SK-N-SH treated with all-trans-retinoic acid at 6 μM for 48 hours (cell line): ENCODE measurements around the gene OAS2.

Experiments used
- ATAC-seq: fragments of 200-7000 bp; cut with Tn5 transposase; 3 replicates; pipeline ENCODE4 v1.9.1; 2020; ENCODE audit warnings: mild to moderate bottlenecking, moderate library complexity
- ARNTL ChIP-seq: fragments of 450-650 bp; formaldehyde crosslinking; IDR thresholded peaks from 2 replicates; pipeline ENCODE4 v1.5.0; 2020; ENCODE audit warnings: low read depth, mild to moderate bottlenecking, moderate library complexity, borderline replicate concordance
- BACH2 ChIP-seq: fragments of 250-450 bp; sonication (Bioruptor Pico); IDR thresholded peaks from 2 replicates; pipeline ENCODE4 v1.9.0; 2021; ENCODE audit warnings: mild to moderate bottlenecking, borderline replicate concordance
- CSDC2 ChIP-seq: fragments of 250-450 bp; sonication (Bioruptor Pico); IDR thresholded peaks from 2 replicates; pipeline ENCODE4 v1.5.0; 2020; ENCODE audit warnings: mild to moderate bottlenecking, moderate library complexity
- ESRRG ChIP-seq: fragments of 250-450 bp; sonication (Bioruptor Pico); IDR thresholded peaks from 2 replicates; pipeline ENCODE4 v1.6.1; 2021; ENCODE audit warnings: mild to moderate bottlenecking
- GLIS3 ChIP-seq: fragments of 250-450 bp; sonication (Bioruptor Pico); IDR thresholded peaks from 2 replicates; pipeline ENCODE4 v1.5.0; 2020; ENCODE audit warnings: mild to moderate bottlenecking, moderate library complexity
- ISL1 ChIP-seq: fragments of 250-450 bp; sonication (Bioruptor Pico); IDR thresholded peaks from 2 replicates; pipeline ENCODE4 v2.1.2; 2022; ENCODE audit warnings: mild to moderate bottlenecking, moderate library complexity
- OSR1 ChIP-seq: fragments of 250-450 bp; sonication (Bioruptor Pico); IDR thresholded peaks from 2 replicates; pipeline ENCODE4 v1.8.0; 2022; ENCODE audit warnings: moderate library complexity, mild to moderate bottlenecking, inconsistent platforms
- PPARA ChIP-seq: fragments of 250-450 bp; sonication (Bioruptor Pico); IDR thresholded peaks from 2 replicates; pipeline ENCODE4 v1.5.0; 2020; ENCODE audit warnings: mild to moderate bottlenecking, borderline replicate concordance
- RARB ChIP-seq: fragments of 250-450 bp; sonication (Bioruptor Pico); IDR thresholded peaks from 2 replicates; pipeline ENCODE4 v1.8.0; 2021; ENCODE audit warnings: mild to moderate bottlenecking, moderate library complexity
- TCF4 ChIP-seq: fragments of 250-450 bp; sonication (Bioruptor Pico); IDR thresholded peaks from 2 replicates; pipeline ENCODE4 v1.8.0; 2021; ENCODE audit warnings: mild to moderate bottlenecking, moderate library complexity, borderline replicate concordance
- ZC3H10 ChIP-seq: fragments of 250-450 bp; sonication (Bioruptor Pico); IDR thresholded peaks from 2 replicates; pipeline ENCODE4 v1.5.1; 2021; ENCODE audit warnings: mild to moderate bottlenecking, moderate library complexity
- ZFP30 ChIP-seq: fragments of 450-650 bp; formaldehyde crosslinking; IDR thresholded peaks from 2 replicates; pipeline ENCODE4 v1.5.0; 2022; ENCODE audit warnings: mild to moderate bottlenecking, moderate library complexity
- ZNF565 ChIP-seq: fragments of 450-650 bp; formaldehyde crosslinking; conservative IDR thresholded peaks from 2 replicates; pipeline ENCODE4 v1.5.0; 2020; ENCODE audit warnings: low read depth, mild to moderate bottlenecking, moderate library complexity
- ZNF70 ChIP-seq: fragments of 450-650 bp; formaldehyde crosslinking; IDR thresholded peaks from 2 replicates; pipeline ENCODE4 v1.5.0; 2020; ENCODE audit warnings: mild to moderate bottlenecking, moderate library complexity
- ZNF8 ChIP-seq: fragments of 450-650 bp; formaldehyde crosslinking; IDR thresholded peaks from 2 replicates; pipeline ENCODE4 v1.5.0; 2020; ENCODE audit warnings: mild to moderate bottlenecking, moderate library complexity
- TF ChIP-seq, protein P1 (sequence below): fragments of 250-450 bp; sonication (Bioruptor Pico); IDR thresholded peaks from 2 replicates; pipeline ENCODE4 v1.5.0; 2020; ENCODE audit warnings: mild to moderate bottlenecking, moderate library complexity
- TF ChIP-seq, protein P2 (sequence below): fragments of 250-450 bp; sonication (Bioruptor Pico); IDR thresholded peaks from 2 replicates; pipeline ENCODE4 v1.5.1; 2020; ENCODE audit warnings: low read depth, mild to moderate bottlenecking, moderate library complexity
- TF ChIP-seq, protein P3 (sequence below): fragments of 250-450 bp; sonication (Bioruptor Pico); IDR thresholded peaks from 2 replicates; pipeline ENCODE4 v1.8.0; 2020; ENCODE audit warnings: mild to moderate bottlenecking, moderate library complexity, borderline replicate concordance
- TF ChIP-seq, protein P4 (sequence below): fragments of 250-450 bp; sonication (Bioruptor Pico); IDR thresholded peaks from 2 replicates; pipeline ENCODE4 v1.5.1; 2021; ENCODE audit warnings: mild to moderate bottlenecking, moderate library complexity
- TF ChIP-seq, protein P5 (sequence below): fragments of 250-450 bp; sonication (Bioruptor Pico); IDR thresholded peaks from 2 replicates; pipeline ENCODE4 v1.8.0; 2021; ENCODE audit warnings: low read depth, mild to moderate bottlenecking, moderate library complexity, borderline replicate concordance

Gene OAS2

DNA sequence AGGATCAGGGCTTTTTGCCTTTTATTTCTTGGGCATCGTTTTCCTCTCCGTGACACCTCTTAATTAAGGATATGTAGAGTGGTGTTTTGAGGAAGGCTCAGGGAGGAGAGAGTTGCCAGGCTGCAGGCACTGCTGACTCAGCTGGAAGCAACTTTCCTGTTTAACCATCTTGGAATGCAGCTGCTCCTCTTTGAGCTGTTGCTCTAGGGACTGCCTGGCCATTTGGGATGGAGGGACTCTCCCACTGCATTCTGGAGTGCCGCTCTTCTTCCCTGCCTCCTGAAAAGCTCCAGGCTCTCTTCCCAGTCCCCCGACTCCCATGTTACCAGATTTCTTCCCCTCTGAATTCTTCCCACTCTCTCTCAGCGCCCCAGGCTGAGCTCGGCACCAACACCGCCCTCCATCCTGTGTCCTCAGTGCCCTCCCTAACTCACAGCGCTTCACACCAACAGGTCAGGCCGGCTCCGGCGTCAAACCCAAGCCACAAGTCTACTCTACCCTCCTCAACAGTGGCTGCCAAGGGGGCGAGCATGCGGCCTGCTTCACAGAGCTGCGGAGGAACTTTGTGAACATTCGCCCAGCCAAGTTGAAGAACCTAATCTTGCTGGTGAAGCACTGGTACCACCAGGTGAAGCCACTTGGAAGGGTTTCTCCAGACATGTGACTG is 34.2 kb upstream of the OAS2 start:
- TF ChIP-seq, protein P1, sequence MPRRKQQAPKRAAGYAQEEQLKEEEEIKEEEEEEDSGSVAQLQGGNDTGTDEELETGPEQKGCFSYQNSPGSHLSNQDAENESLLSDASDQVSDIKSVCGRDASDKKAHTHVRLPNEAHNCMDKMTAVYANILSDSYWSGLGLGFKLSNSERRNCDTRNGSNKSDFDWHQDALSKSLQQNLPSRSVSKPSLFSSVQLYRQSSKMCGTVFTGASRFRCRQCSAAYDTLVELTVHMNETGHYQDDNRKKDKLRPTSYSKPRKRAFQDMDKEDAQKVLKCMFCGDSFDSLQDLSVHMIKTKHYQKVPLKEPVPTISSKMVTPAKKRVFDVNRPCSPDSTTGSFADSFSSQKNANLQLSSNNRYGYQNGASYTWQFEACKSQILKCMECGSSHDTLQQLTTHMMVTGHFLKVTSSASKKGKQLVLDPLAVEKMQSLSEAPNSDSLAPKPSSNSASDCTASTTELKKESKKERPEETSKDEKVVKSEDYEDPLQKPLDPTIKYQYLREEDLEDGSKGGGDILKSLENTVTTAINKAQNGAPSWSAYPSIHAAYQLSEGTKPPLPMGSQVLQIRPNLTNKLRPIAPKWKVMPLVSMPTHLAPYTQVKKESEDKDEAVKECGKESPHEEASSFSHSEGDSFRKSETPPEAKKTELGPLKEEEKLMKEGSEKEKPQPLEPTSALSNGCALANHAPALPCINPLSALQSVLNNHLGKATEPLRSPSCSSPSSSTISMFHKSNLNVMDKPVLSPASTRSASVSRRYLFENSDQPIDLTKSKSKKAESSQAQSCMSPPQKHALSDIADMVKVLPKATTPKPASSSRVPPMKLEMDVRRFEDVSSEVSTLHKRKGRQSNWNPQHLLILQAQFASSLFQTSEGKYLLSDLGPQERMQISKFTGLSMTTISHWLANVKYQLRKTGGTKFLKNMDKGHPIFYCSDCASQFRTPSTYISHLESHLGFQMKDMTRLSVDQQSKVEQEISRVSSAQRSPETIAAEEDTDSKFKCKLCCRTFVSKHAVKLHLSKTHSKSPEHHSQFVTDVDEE (CRISPR knock-in tag) = no peak
- no peak for TF ChIP-seq ZNF565 (CRISPR knock-in tag)
- no peak for TF ChIP-seq GLIS3
- no peak for TF ChIP-seq BACH2 (CRISPR knock-in tag)
- ATAC-seq = no peak

DNA sequence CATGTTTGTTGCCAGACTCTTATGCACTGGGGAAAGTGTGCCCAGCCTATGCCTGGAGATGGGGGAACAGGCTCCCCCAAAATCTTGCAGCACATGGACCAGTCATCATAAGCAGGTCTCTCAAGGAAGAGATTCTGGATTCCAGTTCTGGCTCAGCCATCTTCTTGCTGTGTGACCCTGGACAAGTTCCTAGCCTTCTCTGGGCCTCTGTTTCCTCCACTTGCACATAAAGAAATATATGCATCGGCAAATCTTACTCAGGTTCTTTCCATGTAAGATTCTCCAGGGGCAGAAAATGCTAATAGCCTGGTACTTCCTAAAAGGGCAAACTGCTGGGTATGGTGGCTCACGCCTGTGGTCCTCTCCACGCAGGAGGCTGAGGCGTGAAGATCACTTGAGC is 32.8 kb upstream of the OAS2 start:
- ATAC-seq = no peak
- TF ChIP-seq PPARA (CRISPR knock-in tag) = no peak
- TF ChIP-seq, protein P2, sequence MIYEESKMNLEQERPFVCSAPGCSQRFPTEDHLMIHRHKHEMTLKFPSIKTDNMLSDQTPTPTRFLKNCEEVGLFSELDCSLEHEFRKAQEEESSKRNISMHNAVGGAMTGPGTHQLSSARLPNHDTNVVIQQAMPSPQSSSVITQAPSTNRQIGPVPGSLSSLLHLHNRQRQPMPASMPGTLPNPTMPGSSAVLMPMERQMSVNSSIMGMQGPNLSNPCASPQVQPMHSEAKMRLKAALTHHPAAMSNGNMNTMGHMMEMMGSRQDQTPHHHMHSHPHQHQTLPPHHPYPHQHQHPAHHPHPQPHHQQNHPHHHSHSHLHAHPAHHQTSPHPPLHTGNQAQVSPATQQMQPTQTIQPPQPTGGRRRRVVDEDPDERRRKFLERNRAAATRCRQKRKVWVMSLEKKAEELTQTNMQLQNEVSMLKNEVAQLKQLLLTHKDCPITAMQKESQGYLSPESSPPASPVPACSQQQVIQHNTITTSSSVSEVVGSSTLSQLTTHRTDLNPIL (CRISPR knock-in tag) = no peak
- TF ChIP-seq, protein P3, sequence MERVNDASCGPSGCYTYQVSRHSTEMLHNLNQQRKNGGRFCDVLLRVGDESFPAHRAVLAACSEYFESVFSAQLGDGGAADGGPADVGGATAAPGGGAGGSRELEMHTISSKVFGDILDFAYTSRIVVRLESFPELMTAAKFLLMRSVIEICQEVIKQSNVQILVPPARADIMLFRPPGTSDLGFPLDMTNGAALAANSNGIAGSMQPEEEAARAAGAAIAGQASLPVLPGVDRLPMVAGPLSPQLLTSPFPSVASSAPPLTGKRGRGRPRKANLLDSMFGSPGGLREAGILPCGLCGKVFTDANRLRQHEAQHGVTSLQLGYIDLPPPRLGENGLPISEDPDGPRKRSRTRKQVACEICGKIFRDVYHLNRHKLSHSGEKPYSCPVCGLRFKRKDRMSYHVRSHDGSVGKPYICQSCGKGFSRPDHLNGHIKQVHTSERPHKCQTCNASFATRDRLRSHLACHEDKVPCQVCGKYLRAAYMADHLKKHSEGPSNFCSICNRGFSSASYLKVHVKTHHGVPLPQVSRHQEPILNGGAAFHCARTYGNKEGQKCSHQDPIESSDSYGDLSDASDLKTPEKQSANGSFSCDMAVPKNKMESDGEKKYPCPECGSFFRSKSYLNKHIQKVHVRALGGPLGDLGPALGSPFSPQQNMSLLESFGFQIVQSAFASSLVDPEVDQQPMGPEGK (CRISPR knock-in tag) = no peak
- no peak for TF ChIP-seq OSR1
- no peak for TF ChIP-seq BACH2 (CRISPR knock-in tag)
- no peak for TF ChIP-seq ZNF70 (CRISPR knock-in tag)
- TF ChIP-seq, protein P4, sequence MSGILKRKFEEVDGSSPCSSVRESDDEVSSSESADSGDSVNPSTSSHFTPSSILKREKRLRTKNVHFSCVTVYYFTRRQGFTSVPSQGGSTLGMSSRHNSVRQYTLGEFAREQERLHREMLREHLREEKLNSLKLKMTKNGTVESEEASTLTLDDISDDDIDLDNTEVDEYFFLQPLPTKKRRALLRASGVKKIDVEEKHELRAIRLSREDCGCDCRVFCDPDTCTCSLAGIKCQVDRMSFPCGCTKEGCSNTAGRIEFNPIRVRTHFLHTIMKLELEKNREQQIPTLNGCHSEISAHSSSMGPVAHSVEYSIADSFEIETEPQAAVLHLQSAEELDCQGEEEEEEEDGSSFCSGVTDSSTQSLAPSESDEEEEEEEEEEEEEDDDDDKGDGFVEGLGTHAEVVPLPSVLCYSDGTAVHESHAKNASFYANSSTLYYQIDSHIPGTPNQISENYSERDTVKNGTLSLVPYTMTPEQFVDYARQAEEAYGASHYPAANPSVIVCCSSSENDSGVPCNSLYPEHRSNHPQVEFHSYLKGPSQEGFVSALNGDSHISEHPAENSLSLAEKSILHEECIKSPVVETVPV (CRISPR knock-in tag) = no peak
- TF ChIP-seq ESRRG (CRISPR knock-in tag) = no peak

DNA sequence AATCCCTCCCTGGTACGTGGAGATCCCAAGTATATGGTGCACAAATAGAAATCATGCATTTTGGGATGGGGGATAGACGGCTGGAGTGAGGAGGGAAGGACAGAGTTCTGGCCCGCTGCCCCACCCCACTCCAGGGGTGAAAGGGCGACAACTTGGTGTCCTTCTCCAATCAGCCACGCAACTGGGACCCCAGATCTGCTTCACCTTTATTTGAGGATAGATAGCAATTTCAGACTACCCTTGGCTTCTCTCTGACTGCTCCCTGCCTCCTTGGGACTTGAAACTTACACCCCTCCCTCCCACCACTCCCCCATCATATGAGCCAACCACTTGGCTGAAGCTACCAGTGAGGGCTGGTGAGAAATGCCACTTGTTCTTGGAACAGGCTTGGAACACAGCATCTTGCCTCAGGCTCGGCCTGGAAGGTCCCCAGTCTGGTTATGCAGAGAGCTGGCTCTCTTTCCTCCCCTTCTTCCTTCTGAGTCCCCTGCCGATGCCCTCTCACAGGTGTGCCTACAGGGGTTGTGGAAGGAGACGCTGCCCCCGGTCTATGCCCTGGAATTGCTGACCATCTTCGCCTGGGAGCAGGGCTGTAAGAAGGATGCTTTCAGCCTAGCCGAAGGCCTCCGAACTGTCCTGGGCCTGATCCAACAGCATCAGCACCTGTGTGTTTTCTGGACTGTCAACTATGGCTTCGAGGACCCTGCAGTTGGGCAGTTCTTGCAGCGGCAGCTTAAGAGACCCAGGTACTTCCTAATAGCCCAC is 31.9 kb upstream of the OAS2 start:
- TF ChIP-seq CSDC2 = no peak
- no peak for TF ChIP-seq ZNF8
- no peak for TF ChIP-seq OSR1
- no peak for TF ChIP-seq ZFP30 (CRISPR knock-in tag)
- TF ChIP-seq, protein P2 (CRISPR knock-in tag) = no peak
- TF ChIP-seq ZC3H10 (CRISPR knock-in tag) = no peak
- TF ChIP-seq PPARA (CRISPR knock-in tag) = no peak
- no peak for TF ChIP-seq ZNF565 (CRISPR knock-in tag)
- TF ChIP-seq TCF4 (CRISPR knock-in tag) = no peak
- TF ChIP-seq RARB (CRISPR knock-in tag) = no peak
- TF ChIP-seq, protein P5, sequence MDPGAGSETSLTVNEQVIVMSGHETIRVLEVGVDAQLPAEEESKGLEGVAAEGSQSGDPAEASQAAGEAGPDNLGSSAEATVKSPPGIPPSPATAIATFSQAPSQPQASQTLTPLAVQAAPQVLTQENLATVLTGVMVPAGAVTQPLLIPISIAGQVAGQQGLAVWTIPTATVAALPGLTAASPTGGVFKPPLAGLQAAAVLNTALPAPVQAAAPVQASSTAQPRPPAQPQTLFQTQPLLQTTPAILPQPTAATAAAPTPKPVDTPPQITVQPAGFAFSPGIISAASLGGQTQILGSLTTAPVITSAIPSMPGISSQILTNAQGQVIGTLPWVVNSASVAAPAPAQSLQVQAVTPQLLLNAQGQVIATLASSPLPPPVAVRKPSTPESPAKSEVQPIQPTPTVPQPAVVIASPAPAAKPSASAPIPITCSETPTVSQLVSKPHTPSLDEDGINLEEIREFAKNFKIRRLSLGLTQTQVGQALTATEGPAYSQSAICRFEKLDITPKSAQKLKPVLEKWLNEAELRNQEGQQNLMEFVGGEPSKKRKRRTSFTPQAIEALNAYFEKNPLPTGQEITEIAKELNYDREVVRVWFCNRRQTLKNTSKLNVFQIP (CRISPR knock-in tag) = no peak
- TF ChIP-seq BACH2 (CRISPR knock-in tag) = no peak
- TF ChIP-seq ARNTL (CRISPR knock-in tag) = no peak
- no peak for TF ChIP-seq ISL1

More for the DNA sequence above, 31.9 kb upstream of the OAS2 start:
- ATAC-seq = no peak
